ENCODE measurements around the gene DLST. TPM values are rescaled to one million over a fixed set of nuclear protein-coding genes. Genes with fewer than 3 reads are reported as not detected.

DLST gene
- polyA plus RNA-seq, 3 donors, result 6.7 to 76.5 (median 7.3) TPM

- peaks cover 56 to 60% of the 10 kb centered on the region in 2 donors for H3K4me1 ChIP-seq (ENCODE audit: control insufficient read depth in 1 of 2, insufficient read depth in 2 of 2, low read length in 2 of 2)
- no peaks in the 10 kb centered on the region for H3K27me3 ChIP-seq (ENCODE audit: control insufficient read depth in 2 of 2, insufficient read depth in 2 of 2, low read length in 2 of 2)
- H3K4me2 ChIP-seq (replicated peaks; ENCODE audit: extremely low read depth, low read length, poor library complexity, severe bottlenecking), result peak overlapping the region; percentile 69
- H3K9ac ChIP-seq (ENCODE audit: insufficient read depth, low read length, poor library complexity, severe bottlenecking), result no peak overlapping the region
- Mint-ChIP-seq H3K36me3 (no peaks in the 10 kb centered on the region), H3K4me1 (peaks cover 64% of the 10 kb centered on the region), H3K4me3 (peak overlapping the region in 1 of 2 donors; percentile 87), H3K27me3 (ENCODE audit: low read depth in 3 of 3) (peaks cover 1 to 8% (median 5%) of the 10 kb centered on the region in 3 donors), H3K27ac (peak overlapping the region; percentile 84 to 97 (median 96)), H3K9me3 (peaks cover 0 to 5% (median 1%) of the 10 kb centered on the region in 7 donors)
- H3K36me3 ChIP-seq (replicated peaks in 1 of 2; ENCODE audit: control insufficient read depth in 1 of 2, insufficient read depth in 2 of 2, low read length in 2 of 2), result no peaks in the 10 kb centered on the region
- H3K79me2 ChIP-seq (ENCODE audit: insufficient read depth, low read length), result no peaks in the 10 kb centered on the region
- 96% methylated on average over 8 of the region's 11 CpGs for WGBS (ENCODE audit: insufficient coverage)
- intact Hi-C loops (cut with micrococcal nuclease), result loop anchor here in 1 of 2 donors (10.0 kb wide), 1 partner anchor 122 kb away; the partner anchor contains the start of genes ACYP1 and ZC2HC1C
- peak overlapping the region; percentile 84 to 92 for H3K27ac ChIP-seq (ENCODE audit: low read depth in 1 of 2, low read length in 2 of 2)
- no peaks in the 10 kb centered on the region for H3K9me3 ChIP-seq (replicated peaks in 1 of 2; ENCODE audit: control insufficient read depth in 1 of 2, insufficient read depth in 1 of 2, low read length in 2 of 2)
- H3K4me3 ChIP-seq (replicated peaks in 1 of 3; ENCODE audit: low read depth in 2 of 3, low read length in 3 of 3), result peak overlapping the region in 1 of 3 experiments; percentile 42
- no peaks in the 10 kb centered on the region for H4K20me1 ChIP-seq (ENCODE audit: insufficient read depth, low read length)
- no peak for DNase-seq
- peak overlapping the region; percentile 84 for H2AFZ ChIP-seq (ENCODE audit: insufficient read depth, low read depth, low read length, poor library complexity, severe bottlenecking)
- TF ChIP-seq CTCF (IDR thresholded peaks at IDR 0.05), result no peak
Observed at GRCh38 chr14:74942608-74943007, 60.9 kb downstream of the DLST start.

GRCh38 chr14:74945261-74945851, 63.6 kb downstream of the DLST start:
- H2AFZ ChIP-seq (ENCODE audit: insufficient read depth, low read depth, low read length, poor library complexity, severe bottlenecking), result no peak overlapping the region
- no peak overlapping the region for H3K4me3 ChIP-seq (replicated peaks in 1 of 3; ENCODE audit: low read depth in 2 of 3, low read length in 3 of 3)
- peak; percentile 67 for TF ChIP-seq CTCF (IDR thresholded peaks at IDR 0.05)
- Mint-ChIP-seq H3K4me3 (no peak overlapping the region), H3K9me3 (no peaks in the 10 kb centered on the region), H3K4me1 (peaks cover 39% of the 10 kb centered on the region), H3K27ac (peak overlapping the region in 1 of 7 donors; percentile 47), H3K27me3 (ENCODE audit: low read depth in 3 of 3) (peaks cover 3 to 11% (median 9%) of the 10 kb centered on the region in 3 donors), H3K36me3 (no peaks in the 10 kb centered on the region)
- no peaks in the 10 kb centered on the region for H4K20me1 ChIP-seq (ENCODE audit: insufficient read depth, low read length)
- no peak overlapping the region for H3K9ac ChIP-seq (ENCODE audit: insufficient read depth, low read length, poor library complexity, severe bottlenecking)
- no peaks in the 10 kb centered on the region for H3K27me3 ChIP-seq (ENCODE audit: control insufficient read depth in 2 of 2, insufficient read depth in 2 of 2, low read length in 2 of 2)
- DNase-seq, result peak; percentile 27 to 58 (median 37)
- no peaks in the 10 kb centered on the region for H3K9me3 ChIP-seq (replicated peaks in 1 of 2; ENCODE audit: control insufficient read depth in 1 of 2, insufficient read depth in 1 of 2, low read length in 2 of 2)
- 77% methylated on average over 14 of the region's 17 CpGs for WGBS (ENCODE audit: insufficient coverage)
- no peak overlapping the region for H3K27ac ChIP-seq (ENCODE audit: low read depth in 1 of 2, low read length in 2 of 2)
- peaks cover 34 to 36% of the 10 kb centered on the region in 2 donors for H3K4me1 ChIP-seq (ENCODE audit: control insufficient read depth in 1 of 2, insufficient read depth in 2 of 2, low read length in 2 of 2)
- H3K79me2 ChIP-seq (ENCODE audit: insufficient read depth, low read length), result no peaks in the 10 kb centered on the region
- H3K4me2 ChIP-seq (replicated peaks; ENCODE audit: extremely low read depth, low read length, poor library complexity, severe bottlenecking), result no peak overlapping the region
- H3K36me3 ChIP-seq (replicated peaks in 1 of 2; ENCODE audit: control insufficient read depth in 1 of 2, insufficient read depth in 2 of 2, low read length in 2 of 2), result no peaks in the 10 kb centered on the region
- intact Hi-C loops (cut with micrococcal nuclease), result loop anchor here in 1 of 2 donors (5.0 to 10.0 kb wide), 2 partner anchors 119 to 142 kb away; partner anchors contain the start of genes ACYP1 and ZC2HC1C
